NT2/D1 (cell line): ENCODE data around the gene KANSL1.

Experiments used
- DNase-seq: peaks from one replicate; pipeline ENCODE4 v3.0.0-alpha.2; 2011; ENCODE audit warnings: low read depth, low spot score
- H3K27me3 ChIP-seq: 2 replicates; pipeline ENCODE4 v1.6.0; 2011; ENCODE audit warnings: mild to moderate bottlenecking; ENCODE audit not compliant: insufficient read length, insufficient read depth
- H3K36me3 ChIP-seq: 2 replicates; pipeline ENCODE4 v1.6.1; 2011; ENCODE audit warnings: mild to moderate bottlenecking, low read length, mixed read lengths; ENCODE audit not compliant: insufficient read depth, insufficient read length
- H3K4me1 ChIP-seq: 2 replicates; pipeline ENCODE4 v1.5.1; 2011; ENCODE audit not compliant: insufficient read depth, insufficient read length
- H3K4me3 ChIP-seq: 2 replicates; pipeline ENCODE4 v1.5.1; 2011; ENCODE audit warnings: low read depth; ENCODE audit not compliant: insufficient read length
- H3K9ac ChIP-seq: 2 replicates; pipeline ENCODE4 v1.6.0; 2011; ENCODE audit warnings: low read depth; ENCODE audit not compliant: insufficient read length
- H3K9me3 ChIP-seq: 2 replicates; pipeline ENCODE4 v1.5.1; 2011; ENCODE audit warnings: mild to moderate bottlenecking, low read length; ENCODE audit not compliant: insufficient read depth
- SUZ12 ChIP-seq: IDR thresholded peaks from 2 replicates; pipeline ENCODE4 v1.6.1; 2011; ENCODE audit not compliant: insufficient read length, insufficient read depth; ENCODE audit errors: extremely low read depth
- YY1 ChIP-seq: IDR thresholded peaks from 2 replicates; pipeline ENCODE4 v1.6.1; 2011; ENCODE audit not compliant: insufficient read length, insufficient read depth
- ZNF274 ChIP-seq: IDR thresholded peaks from 2 replicates; pipeline ENCODE4 v1.6.1; 2011; ENCODE audit warnings: mild to moderate bottlenecking, low read depth, low read length

Gene KANSL1

GRCh38 chr17:46150216-46150963 lies 42.8 kb downstream of the KANSL1 start:
- H3K4me3 ChIP-seq, result no peak overlapping the region
- H3K27me3 ChIP-seq, result no peaks in the 10 kb centered on the region
- H3K9ac ChIP-seq, result no peak overlapping the region
- no peaks in the 10 kb centered on the region for H3K9me3 ChIP-seq
- no peak for DNase-seq
- no peak for TF ChIP-seq SUZ12
- no peak for TF ChIP-seq ZNF274
- no peak for TF ChIP-seq YY1
- peaks cover 4% of the 10 kb centered on the region for H3K36me3 ChIP-seq
- no peaks in the 10 kb centered on the region for H3K4me1 ChIP-seq

- no peaks in the 10 kb centered on the region for H3K27me3 ChIP-seq
- H3K4me3 ChIP-seq, result no peak overlapping the region
- H3K4me1 ChIP-seq, result no peaks in the 10 kb centered on the region
- TF ChIP-seq SUZ12 (no peak), YY1 (no peak), ZNF274 (no peak)
- H3K36me3 ChIP-seq, result peaks cover 4% of the 10 kb centered on the region
- H3K9ac ChIP-seq, result no peak overlapping the region
- H3K9me3 ChIP-seq, result no peaks in the 10 kb centered on the region
- DNase-seq, result no peak
Observed at GRCh38 chr17:46148247-46148646, 45.0 kb downstream of the KANSL1 start.

DNA sequence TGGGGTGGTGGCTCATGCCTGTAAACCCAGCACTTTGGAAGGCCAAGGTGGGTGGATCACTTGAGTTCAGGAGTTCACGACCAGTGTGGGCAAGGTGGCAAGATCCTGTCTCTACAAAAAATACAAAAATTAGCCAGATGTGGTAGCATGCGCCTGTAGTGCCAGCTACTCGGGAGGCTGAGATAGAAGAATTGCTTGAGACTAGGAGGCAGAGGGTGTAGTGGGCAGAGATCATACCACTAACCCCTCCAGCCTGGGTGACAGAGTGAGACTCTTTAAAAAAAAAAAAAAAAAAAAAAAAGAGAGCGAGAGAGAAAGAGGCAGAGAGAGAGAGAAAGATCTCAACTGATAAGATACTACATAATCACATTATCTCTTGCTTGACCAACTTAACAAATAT lies 45.9 kb downstream of the KANSL1 start:
- DNase-seq, result no peak
- H3K4me1 ChIP-seq, result no peaks in the 10 kb centered on the region
- H3K9me3 ChIP-seq, result no peaks in the 10 kb centered on the region
- no peak for TF ChIP-seq YY1
- TF ChIP-seq SUZ12, result no peak
- TF ChIP-seq ZNF274, result no peak
- no peak overlapping the region for H3K4me3 ChIP-seq
- H3K27me3 ChIP-seq, result no peaks in the 10 kb centered on the region
- H3K9ac ChIP-seq, result no peak overlapping the region
- peaks cover 3% of the 10 kb centered on the region for H3K36me3 ChIP-seq

- Histone ChIP-seq H3K9me3 (0 out of 2 replicates have a peak, but pooled peaks cover 10% of the 10 kb centered on the region), H3K27me3 (no peaks in the 10 kb centered on the region), H3K9ac (no peak overlapping the region), H3K36me3 (peaks cover 3% of the 10 kb centered on the region), H3K4me1 (no peaks in the 10 kb centered on the region), H3K4me3 (no peak overlapping the region)
- DNase-seq, result no peak
- TF ChIP-seq SUZ12 (no peak), ZNF274 (no peak), YY1 (no peak)
Observed at GRCh38 chr17:46144246-46144645, 49.0 kb downstream of the KANSL1 start.

DNA sequence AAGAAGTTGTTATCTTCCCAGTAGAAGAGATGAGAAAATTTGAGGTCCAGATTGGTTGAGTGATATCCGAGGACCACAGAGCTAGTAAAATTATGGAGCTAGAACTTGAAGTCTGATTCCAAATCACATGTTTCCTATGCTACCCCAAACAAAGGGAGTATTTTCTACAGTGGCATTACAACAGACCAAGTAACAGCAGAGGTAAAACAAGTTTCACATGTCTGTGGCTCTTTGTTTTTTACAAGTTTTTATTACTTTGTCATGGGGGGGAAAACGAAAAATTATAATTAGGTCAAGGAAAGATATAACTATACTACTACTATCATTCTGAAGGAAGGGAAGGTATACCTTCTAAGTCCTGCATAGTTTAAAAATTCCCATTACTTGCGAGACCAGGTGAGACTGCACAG lies 49.4 kb downstream of the KANSL1 start:
- H3K9ac ChIP-seq, result no peak overlapping the region
- H3K9me3 ChIP-seq, result 0 out of 2 replicates have a peak, but pooled peaks cover 10% of the 10 kb centered on the region
- no peaks in the 10 kb centered on the region for H3K4me1 ChIP-seq
- H3K4me3 ChIP-seq, result no peak overlapping the region
- DNase-seq, result no peak
- TF ChIP-seq ZNF274, result no peak
- TF ChIP-seq SUZ12, result no peak
- TF ChIP-seq YY1, result no peak
- H3K36me3 ChIP-seq, result peaks cover 3% of the 10 kb centered on the region
- H3K27me3 ChIP-seq, result no peaks in the 10 kb centered on the region

DNA sequence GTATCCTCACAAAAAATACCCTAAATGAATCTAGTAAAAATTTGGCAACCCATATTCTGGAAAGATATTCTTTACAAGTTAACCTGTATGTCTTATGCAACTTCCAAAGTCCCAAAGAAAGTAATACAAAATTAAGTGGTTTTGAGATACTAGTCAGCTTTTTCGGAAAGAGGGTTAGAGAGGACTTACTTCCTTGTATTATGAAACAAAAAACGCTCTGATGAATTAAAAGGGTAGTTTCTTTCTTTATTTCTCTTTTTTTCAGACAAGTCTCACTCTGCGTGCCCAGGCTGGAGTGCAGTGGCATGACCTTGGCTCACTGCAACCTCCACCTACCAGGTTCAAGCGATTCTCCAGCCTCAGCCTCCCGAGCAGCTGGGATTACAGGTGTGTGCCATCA lies 51.6 kb downstream of the KANSL1 start:
- 0 out of 2 replicates have a peak, but pooled peaks cover 10% of the 10 kb centered on the region for H3K9me3 ChIP-seq
- no peaks in the 10 kb centered on the region for H3K27me3 ChIP-seq
- peaks cover 3% of the 10 kb centered on the region for H3K36me3 ChIP-seq
- TF ChIP-seq SUZ12 (no peak), ZNF274 (no peak), YY1 (no peak)
- DNase-seq, result no peak
- no peaks in the 10 kb centered on the region for H3K4me1 ChIP-seq
- no peak overlapping the region for H3K4me3 ChIP-seq
- H3K9ac ChIP-seq, result no peak overlapping the region

DNA sequence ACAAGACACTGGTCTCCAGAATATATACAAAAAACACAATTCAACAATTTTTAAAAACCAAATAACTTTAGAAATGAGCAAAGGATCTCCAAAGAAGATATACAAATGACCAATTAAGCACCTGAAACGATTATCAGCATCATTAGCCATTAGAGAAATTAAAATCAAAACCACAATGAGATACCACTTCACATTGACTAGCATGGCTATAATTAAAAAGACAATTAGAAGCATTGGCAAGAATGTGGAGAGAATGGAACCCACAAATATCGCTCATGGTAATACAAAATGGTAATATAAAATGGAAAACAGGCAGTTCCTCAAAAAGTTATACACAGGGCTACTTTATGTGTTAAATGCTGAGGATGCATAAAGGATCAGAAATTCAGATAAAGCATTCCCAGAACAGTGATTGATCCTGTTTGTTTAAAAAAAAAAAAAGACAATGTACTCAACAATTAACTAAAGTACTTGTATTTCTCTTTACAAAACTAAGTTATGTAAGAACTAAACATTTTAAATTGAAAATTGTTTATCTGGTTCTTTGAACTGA lies 52.5 kb downstream of the KANSL1 start:
- Histone ChIP-seq H3K27me3 (no peaks in the 10 kb centered on the region), H3K9me3 (0 out of 2 replicates have a peak, but pooled peaks cover 10% of the 10 kb centered on the region), H3K36me3 (peaks cover 3% of the 10 kb centered on the region), H3K9ac (no peak overlapping the region), H3K4me3 (no peak overlapping the region), H3K4me1 (no peaks in the 10 kb centered on the region)
- no peak for DNase-seq
- TF ChIP-seq ZNF274 (no peak), SUZ12 (no peak), YY1 (no peak)
